ENCODE measurements around the gene KRR1.
"Not testable (repeated sequence)": the region's sequence is repeated elsewhere in the genome, so short reads cannot be mapped to it uniquely, and the experiment has no call there.

Gene KRR1

GRCh38 chr12:75526655-75527511 lies 15.5 kb upstream of the KRR1 start:
- no peak overlapping the region for H3K4me3 ChIP-seq (ENCODE audit: low read depth, low read length)
- TF ChIP-seq CTCF (IDR thresholded peaks at IDR 0.05; ENCODE audit: low read depth, low read length, missing control alignments), result peak; percentile 67

GRCh38 chr12:75525263-75525662 lies 13.9 kb upstream of the KRR1 start:
- H3K4me3 ChIP-seq (ENCODE audit: low read depth, low read length), result no peak overlapping the region
- no peak for TF ChIP-seq CTCF (IDR thresholded peaks at IDR 0.05; ENCODE audit: low read depth, low read length, missing control alignments)
- no peak for DNase-seq (ENCODE audit: low read depth)

More at GRCh38 chr12:75526655-75527511, 15.5 kb upstream of the KRR1 start:
- DNase-seq (ENCODE audit: low read depth), result no peak

- H3K4me3 ChIP-seq (ENCODE audit: low read depth, low read length); DNase-seq (ENCODE audit: low read depth): not testable (repeated sequence)
These were observed 10.7 kb upstream of the KRR1 start for GRCh38 chr12:75522124-75522523.

GRCh38 chr12:75521224-75521623 lies 9.8 kb upstream of the KRR1 start:
- not testable (repeated sequence) for DNase-seq (ENCODE audit: low read depth); H3K4me3 ChIP-seq (ENCODE audit: low read depth, low read length)

- no peak for TF ChIP-seq CTCF (IDR thresholded peaks at IDR 0.05; ENCODE audit: low read depth, low read length, missing control alignments)
- peak overlapping the region; percentile 28; the same call in 1 of the 2 replicates for H3K4me3 ChIP-seq (ENCODE audit: low read depth, low read length)
- DNase-seq (ENCODE audit: low read depth), result no peak
These were observed 1.8 kb downstream of the KRR1 start for GRCh38 chr12:75509621-75510020.

- TF ChIP-seq CTCF (IDR thresholded peaks at IDR 0.05; ENCODE audit: low read depth, low read length, missing control alignments), result no peak
- no peak overlapping the region for H3K4me3 ChIP-seq (ENCODE audit: low read depth, low read length)
- no peak for DNase-seq (ENCODE audit: low read depth)
These were observed 3.2 kb downstream of the KRR1 start for GRCh38 chr12:75508159-75508558.

- DNase-seq (ENCODE audit: low read depth), result no peak
- no peak for TF ChIP-seq CTCF (IDR thresholded peaks at IDR 0.05; ENCODE audit: low read depth, low read length, missing control alignments)
- no peak overlapping the region for H3K4me3 ChIP-seq (ENCODE audit: low read depth, low read length)
These were observed 4.3 kb downstream of the KRR1 start for GRCh38 chr12:75507086-75507485.

GRCh38 chr12:75505706-75506312 lies 5.6 kb downstream of the KRR1 start:
- H3K4me3 ChIP-seq (ENCODE audit: low read depth, low read length), result no peak overlapping the region
- DNase-seq (ENCODE audit: low read depth), result no peak
- peak; percentile 53 for TF ChIP-seq CTCF (IDR thresholded peaks at IDR 0.05; ENCODE audit: low read depth, low read length, missing control alignments)

All from GM12864 (cell line).